SKM-1 (cell line): Measurements from ENCODE around the gene NTN4.
"Not testable (repeated sequence)": the region's sequence is repeated elsewhere in the genome, so short reads cannot be mapped to it uniquely, and the experiment has no call there.

ENCODE experiments used
- DNase-seq: peaks from one replicate; lab custom pipeline; 2025; ENCODE audit not compliant: unreplicated experiment; lab: John Stamatoyannopoulos, UW

The NTN4 gene

DNA sequence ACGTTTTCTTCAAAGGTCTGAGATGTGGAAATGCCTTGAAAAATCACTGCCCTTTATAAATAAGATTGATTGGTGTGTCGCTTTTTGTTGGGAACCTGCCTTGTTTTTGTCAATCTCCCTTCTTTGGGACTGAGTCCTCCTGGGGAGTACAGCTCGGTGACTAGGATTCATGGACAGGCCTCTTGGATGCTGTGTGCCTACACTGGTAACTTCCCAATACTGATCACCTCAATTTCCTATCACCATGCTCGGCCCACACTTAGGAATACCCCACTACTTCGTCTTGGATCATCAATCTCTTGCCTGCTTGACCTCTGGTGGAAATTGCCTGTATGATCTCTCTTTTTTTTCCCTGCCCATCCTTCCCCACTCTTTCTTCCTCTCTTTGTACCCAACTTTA is 34.2 kb downstream of the NTN4 start:
- no peak for DNase-seq

DNA sequence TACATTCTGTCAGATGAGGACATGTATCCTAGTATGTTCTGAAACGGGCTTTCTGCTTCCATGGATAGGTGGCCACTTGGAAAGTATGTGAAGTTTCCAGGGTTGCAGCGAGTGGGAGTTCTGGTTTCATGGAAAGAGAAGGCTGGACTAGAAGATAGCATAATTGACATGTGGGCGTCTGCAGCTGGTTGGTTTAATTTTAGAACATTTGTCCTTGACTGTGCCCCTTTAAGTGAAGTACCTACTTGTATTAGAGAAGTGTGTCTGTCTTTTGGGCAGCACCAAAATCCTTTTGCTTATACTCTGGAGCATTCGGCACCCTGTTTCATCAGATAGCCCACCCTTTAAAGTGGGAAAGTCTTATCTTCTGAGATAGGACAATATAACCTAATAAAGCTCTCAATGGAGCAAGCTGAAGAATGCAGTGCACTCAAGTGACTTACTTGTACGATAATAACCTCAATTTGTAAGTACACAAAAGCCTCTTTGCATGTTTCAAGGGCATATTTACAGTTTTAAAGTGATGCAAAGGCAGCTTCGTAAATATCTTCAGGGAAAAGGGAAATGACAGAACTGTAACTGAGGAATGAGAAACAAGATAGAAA is 35.2 kb downstream of the NTN4 start:
- DNase-seq = no peak

DNA sequence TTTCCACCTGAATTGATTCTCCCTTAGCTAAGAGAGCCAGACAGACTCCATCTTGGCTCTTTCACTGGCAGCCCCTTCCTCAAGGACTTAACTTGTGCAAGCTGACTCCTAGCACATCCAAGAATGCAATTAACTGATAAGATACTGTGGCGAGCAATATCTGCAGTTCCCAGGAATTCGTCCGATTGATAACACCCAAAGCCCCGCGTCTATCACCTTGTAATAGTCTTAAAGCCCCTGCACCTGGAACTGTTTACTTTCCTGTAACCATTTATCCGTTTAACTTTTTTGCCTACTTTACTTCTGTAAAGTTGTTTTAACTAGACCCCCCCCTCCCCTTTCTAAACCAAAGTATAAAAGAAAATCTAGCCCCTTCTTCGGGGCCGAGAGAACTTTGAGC is 44.5 kb downstream of the NTN4 start:
- not testable (repeated sequence) for DNase-seq

DNA sequence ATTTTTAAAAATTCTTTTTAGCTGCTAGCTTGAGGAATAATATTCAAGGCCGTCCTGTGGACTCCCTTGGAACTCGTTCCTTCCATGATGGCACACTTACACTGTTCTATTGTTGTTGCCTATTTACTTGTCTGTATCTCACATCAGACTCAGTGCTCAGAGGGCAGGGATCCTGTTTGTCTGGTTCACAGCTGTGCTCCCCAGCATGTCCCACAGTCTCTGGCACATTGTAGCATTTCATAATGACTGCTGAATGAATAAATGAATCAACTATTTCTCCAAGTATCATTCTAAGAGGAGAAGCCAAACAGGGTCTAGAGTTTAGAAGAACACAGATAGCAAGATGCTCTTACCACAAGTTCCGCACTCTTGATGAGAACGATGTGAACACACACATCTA is 48.0 kb downstream of the NTN4 start:
- no peak for DNase-seq

DNA sequence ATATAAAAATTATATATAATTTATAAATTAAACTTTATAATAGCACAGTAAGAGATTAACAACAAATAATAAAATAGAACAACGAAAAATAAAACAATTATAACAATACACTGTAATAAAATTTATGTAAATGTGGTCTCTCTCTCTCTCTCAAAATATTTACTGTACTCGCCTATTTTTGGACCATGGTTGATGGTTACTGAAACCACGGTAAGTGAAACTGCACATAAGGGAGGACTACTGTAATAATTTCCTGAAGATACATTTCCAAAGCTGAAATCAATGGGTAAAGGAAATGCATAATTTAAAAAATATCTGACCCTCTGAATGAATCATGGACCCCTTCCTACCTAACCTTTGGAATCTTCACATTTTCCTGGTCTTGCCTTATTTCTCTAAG is 48.9 kb downstream of the NTN4 start:
- no peak for DNase-seq

DNA sequence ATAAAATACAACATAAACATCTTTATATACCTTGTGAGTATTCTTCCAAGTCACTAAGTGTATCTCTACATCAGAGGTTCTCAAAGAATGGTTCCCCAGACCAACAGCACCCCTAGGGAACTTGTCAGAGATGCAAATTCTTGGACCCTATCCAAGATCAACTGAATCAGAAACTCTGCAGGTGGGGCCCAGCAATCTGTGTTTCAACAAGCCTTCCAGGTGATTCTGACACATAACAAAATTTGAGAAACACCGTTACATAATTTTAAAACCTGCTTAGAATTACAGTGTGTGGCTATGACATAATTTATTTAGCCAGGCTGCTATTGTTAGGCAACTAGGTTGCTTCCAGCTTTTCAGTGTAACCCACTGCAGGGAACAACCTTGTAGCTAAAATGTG is 49.8 kb downstream of the NTN4 start:
- DNase-seq = no peak

DNA sequence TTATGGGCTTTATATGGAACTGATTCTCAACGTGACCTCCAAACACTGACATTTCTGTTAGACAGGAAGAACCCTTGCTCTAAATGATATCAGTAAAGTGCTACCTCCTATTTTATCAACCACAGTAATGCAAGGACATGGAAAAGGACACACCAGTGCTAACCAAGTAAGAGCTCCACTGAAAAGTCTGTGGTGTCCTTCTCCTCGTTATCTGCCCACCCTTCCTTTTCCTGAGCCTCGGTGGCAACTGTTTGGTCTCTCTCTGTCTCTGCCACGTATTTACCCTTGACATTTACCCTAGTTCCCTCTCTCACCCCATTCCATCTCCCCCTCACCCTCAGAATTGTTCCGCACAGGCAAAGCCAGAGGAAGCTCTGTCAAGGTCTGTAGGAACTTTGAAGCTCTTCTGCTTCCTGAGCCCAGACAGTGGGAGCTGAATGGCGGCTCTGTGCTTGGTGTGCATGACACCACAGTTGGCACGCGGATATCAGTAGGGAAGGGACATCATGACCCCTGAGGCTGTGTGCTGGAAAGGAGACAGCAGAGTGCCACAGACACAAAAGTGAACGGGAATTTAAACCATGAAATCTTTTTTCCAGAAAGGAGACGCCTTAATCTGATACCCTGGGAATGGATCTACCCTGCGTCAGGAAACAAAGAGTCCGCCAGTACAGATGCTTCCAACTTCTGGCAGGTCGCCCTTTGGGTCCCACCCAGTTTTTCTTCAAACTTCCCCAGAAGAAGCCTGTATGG is 50.8 kb downstream of the NTN4 start:
- DNase-seq = no peak

DNA sequence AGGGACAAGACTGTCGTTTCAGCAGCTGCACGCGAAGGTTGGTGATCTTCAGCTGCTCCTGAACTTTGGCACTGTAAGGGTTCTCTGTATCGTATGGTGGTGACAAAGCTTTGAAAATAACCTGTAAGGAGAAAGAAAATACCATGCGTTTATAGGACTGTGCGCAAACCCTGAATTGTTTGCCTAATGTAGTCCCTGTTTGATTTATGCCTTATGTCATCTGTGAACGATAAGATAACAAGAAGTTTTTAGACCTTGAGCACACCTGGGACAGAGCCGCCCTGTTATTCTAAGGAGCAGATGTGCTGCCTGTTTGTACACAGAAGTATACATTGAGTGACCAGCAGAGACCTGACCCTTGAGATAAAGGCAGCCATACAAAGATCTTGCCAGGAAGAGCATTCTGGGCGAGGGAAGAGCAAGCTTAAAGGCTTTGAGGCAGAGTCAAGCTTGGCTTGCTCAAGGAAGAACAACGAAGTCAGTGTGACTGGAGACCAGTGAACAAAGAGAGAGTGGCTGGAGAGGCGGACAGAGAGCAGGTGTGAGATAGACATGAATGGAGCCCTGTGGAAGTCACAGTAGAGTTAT is 52.4 kb downstream of the NTN4 start:
- no peak for DNase-seq

DNA sequence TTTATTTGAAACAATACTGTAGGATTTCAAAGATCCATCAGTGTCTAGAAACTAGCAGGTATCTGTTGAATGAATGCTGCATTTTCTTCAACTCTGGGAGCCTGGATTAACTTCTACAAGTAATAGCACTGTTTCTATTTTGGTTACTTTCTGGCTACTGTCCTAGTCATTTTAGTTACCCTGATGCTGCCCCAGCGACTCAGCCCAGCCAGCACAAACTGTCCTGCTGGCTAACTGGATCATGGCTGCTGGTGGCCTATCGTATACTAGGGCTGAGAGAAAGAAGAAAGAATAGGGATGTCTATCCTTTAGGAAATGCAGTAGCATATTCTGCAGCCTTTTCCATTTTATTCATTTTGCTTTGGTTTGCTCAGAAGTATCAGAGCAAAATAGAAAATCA is 53.9 kb downstream of the NTN4 start:
- DNase-seq = peak; percentile 58

DNA sequence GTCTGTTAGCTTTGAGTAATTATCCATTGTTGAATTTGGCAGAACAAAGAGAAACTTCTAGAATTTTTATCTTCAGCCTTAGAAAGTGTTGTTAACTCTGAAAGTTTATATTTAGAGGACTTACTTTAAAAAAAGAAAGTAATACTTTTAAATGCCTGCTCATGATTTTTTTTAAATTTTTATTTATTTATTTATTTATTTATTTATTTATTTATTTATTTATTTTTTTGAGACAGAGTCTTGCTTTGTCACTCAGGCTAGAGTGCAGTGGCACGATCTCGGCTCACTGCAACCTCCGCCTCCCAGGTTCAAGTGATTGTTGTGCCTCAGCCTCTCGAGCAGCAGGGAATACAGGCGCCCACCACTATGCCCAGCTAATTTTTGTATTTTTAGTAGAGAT is 54.8 kb downstream of the NTN4 start:
- DNase-seq = not testable (repeated sequence)

DNA sequence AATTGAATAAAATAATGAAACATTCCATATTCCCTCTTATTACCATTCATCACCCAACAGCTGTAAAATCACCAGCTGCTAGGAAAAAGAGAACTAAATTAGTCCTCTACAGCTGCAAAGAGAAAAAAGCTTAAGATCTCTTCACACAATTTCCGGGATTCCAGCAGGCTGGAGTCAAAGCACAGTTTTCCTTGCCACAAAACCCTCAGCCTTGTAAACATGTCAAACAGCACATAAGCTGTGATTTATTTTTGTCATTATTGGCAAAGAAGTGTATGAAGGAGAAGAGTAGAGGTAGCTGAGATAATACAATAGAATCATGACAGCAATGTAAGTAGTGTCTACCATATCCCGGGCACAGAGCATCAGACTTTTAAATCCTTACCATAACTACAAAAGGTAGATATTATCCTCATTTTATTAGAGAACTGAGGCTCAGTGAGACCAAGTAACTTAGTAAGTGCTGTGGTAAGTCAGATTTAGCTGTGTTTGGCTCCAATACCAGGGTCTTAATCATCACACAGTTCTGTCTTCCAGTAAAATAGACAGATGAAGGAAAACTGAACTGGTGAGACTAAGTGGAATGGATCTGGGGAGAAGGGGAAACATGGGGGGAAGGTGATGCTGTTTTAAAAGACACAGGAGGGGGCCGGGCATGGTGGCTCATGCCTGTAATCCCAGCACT is 57.3 kb downstream of the NTN4 start:
- no peak for DNase-seq

DNA sequence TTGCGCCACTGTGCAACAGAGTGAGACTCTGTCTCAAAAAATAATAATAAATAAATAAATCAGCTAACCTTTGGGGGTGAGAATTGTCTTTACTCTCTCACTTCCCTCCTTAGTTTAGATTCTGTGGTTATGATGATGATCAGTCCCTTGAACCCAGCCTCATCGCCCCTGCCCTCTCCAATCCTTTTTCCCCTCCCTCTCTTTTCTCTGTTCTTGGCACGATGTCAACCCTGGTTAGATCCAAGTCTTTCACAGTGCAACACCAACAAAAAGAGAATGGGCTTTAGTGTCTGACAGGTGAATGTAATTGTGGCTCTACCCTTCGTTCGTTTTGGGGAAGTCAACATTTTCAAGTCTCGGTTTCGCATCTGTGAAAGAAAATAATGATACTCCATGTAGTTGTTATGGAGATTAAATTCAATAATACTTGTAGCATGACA is 59.0 kb downstream of the NTN4 start:
- DNase-seq = no peak

DNA sequence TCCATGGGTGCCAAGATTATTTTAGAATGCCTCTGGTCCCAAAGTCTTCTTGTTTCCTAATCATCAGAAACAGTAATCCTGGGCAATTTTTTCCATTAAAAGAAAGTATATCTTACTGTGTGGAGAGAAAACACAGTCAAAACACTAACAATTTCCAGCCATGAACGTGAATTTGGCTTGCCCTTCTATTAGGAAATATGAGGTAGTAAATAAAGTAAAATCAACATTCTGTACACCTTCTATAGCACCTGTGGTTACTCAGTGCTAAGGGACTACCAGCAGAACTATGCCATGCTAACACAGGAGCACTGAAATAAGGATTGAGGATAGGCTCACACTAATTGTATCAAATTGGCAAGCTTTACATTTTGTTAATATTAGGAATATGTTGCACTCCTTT is 60.1 kb downstream of the NTN4 start:
- no peak for DNase-seq

DNA sequence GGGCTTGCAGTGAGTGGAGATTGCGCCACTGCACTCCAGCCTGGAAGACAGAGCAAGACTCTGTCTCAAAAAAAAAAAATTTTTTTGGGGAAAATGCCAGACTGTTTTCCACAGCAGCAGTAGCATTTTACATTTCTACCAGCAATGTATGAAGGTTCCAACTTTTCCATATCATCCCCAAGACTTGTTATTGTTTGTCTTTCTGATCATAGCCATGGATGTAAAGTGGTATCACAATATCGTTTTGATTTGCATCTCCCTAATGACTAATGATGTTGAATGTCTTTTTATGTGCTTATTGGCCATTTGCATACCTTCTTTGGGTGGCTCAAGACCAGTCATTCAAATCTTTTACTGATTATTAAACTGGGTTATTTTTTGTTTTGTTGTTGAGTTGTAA is 63.7 kb downstream of the NTN4 start:
- DNase-seq = no peak

DNA sequence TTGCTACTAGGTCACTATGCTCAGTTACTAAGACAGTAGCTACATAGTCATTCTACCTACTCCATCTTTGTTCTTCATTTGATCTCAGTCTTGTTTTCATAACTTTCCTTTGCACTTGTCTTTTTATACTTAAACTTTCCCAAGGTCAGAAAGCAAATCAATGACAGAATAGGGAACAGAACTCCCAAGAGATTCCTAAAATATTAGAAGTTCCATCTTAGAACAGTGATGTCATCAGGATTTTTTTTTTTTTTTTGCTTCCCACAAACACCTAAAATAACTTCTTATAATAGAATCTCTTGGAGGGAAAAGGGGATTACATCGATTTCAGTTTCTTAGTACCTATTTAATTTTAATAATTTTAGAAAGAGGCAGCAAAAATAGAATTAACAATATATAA is 65.8 kb downstream of the NTN4 start:
- DNase-seq = no peak

DNA sequence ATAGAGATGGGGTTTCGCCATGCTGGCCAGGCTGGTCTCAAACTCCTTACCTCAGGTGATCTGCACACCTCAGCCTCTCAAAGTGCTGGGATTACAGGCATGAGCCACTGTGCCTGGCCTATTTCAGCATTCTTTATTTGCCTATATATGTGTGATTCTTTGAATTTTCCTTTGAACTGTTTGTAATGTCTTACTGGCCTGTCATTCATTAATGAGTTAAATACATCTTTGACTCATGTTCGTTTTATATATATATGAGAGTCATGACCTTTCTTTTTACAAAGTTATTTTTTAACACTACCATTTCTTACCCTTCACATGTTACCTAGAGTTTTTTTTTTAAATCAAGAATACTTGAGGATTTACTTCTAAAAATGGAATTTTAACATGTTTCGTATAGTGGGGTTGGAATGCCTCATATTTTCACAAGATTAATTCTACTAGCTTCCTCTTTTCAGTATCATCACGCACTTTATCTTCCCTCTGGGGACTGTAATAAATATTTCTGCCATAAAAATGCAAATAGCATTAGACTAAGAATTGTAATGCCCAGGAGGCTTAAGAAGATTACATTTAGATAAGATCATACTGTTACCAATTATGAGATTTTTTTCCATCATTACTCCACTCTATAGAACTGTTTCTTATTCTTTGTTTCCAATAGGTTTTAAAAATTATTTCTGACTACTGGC is 66.7 kb downstream of the NTN4 start:
- DNase-seq = no peak

DNA sequence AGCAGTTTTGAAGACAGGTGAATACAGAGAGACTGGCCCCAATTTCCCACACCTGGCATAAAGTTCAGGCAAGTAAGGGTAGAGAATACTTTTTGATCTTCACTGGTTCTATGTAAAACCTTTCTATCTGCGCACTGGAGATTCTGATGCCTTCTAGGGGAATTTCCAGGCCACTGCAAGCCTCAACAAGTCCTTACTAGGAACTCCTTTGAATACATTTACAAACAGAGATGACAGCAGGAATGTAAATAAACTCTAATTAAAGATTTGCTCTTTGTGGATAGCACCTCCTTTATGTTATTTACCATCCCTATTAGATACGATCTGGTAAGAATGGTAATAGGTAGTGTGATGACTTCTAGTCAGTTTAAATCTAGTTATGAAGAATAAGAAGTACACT is 69.2 kb downstream of the NTN4 start:
- DNase-seq = no peak

DNA sequence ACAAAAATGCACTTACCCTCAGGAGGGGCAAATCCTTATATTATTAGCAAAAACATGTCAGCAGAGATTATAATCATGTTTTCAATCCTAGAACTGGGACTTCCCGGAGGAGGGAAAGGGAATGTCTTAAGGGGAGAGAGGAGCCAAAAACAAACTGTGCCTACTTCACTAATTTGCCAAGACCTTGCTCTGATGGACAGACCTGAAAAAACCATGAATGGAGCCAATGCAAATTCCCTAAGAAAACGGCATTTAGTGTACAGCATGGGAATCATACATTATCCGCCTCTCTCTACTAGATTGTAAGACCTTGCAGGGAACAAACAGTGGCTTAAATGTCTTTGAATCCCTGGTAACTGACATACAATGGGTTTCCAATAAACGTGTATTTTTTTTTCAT is 70.4 kb downstream of the NTN4 start:
- DNase-seq = no peak

DNA sequence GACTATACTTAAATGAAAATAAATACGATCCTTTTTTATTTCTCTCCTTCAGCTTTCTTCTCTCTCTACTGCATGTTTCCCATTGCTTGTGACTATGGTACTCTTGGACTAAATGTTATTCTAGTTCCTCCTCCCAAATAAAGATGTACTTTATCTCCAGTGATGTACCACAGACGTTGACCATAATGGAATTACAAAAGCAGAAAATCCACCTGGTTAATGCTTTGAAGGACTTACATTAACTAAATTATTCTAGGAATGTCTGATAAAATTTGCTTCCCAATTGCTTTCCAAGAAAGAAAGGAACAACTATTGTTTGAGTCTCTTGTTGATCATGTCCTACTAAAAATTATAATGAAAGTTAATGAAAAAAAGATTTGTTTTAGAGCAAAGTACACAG is 71.8 kb downstream of the NTN4 start:
- no peak for DNase-seq

DNA sequence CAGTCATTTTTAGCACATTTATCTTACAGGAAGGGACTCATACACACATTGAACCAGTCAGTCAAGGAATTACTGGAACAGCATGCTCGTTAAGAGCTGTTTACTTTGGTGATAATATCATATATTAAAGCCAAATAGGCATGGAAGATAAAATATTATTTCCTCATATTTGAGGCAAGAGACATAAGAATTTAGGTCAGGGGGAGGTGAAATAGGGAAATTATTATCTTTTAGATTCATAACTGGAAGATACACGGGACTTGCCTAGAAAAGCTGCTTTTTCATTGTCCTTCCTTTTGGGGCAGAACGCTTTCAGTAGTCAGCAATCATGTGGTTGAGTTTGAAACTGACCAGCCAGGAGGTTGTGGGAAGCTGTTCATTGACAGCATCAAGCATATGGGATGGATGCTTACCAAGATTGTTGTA is 72.5 kb downstream of the NTN4 start:
- DNase-seq = no peak

DNA sequence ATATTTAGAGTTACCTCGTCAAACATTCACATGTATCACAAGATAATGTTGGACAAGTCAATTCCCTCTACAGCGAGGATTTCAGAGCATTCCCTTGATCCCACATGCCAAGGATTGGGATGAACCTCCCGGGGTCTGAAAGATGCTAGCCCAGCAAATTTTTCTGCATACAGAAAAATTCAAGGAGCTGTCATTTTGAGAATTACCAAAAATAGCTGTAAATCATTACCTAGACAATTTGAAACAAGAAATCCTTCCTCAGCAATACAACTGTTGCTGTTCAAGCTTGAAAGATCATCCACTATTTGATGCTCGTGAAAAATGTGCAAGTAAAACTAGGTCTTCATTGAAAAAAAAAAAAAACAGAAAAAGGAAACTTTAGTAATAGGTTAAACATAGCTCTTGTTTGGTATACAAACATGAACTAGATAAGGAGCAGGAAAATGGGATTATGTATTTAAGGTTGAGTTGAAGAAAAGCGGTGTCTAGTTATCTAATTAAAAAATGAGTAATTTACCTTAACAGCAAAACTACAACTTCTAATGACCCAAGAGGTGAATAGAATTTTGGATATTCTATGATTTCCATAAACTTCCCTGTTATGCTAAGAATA is 73.1 kb downstream of the NTN4 start:
- no peak for DNase-seq
